GM12872 (cell line): ENCODE data around the gene PAXX.

ENCODE experiments used
- CTCF ChIP-seq: IDR thresholded peaks from 3 replicates; pipeline ENCODE4 v1.5.1; 2011; ENCODE audit warnings: low read depth, mild to moderate bottlenecking, low read length, moderate library complexity; ENCODE audit not compliant: insufficient read depth

Gene PAXX

GRCh38 chr9:136955943-136956335, 36.3 kb upstream of the PAXX start:
- no peak for TF ChIP-seq CTCF

GRCh38 chr9:136956604-136957003, 35.6 kb upstream of the PAXX start:
- TF ChIP-seq CTCF: no peak

- no peak for TF ChIP-seq CTCF
Observed at GRCh38 chr9:136957461-136957860, 34.8 kb upstream of the PAXX start.

GRCh38 chr9:136957901-136958300, 34.3 kb upstream of the PAXX start:
- no peak for TF ChIP-seq CTCF

- no peak for TF ChIP-seq CTCF
Observed at GRCh38 chr9:136958473-136958872, 33.7 kb upstream of the PAXX start.

- TF ChIP-seq CTCF: no peak
Observed at GRCh38 chr9:136958898-136959850, 33.0 kb upstream of the PAXX start.

- no peak for TF ChIP-seq CTCF
Observed at GRCh38 chr9:136960212-136960937, 31.8 kb upstream of the PAXX start.
